ENCODE data around the gene LHFPL3.
"Not testable (repeated sequence)": the region's sequence is repeated elsewhere in the genome, so short reads cannot be mapped to it uniquely, and the experiment has no call there.

LHFPL3 gene

DNA sequence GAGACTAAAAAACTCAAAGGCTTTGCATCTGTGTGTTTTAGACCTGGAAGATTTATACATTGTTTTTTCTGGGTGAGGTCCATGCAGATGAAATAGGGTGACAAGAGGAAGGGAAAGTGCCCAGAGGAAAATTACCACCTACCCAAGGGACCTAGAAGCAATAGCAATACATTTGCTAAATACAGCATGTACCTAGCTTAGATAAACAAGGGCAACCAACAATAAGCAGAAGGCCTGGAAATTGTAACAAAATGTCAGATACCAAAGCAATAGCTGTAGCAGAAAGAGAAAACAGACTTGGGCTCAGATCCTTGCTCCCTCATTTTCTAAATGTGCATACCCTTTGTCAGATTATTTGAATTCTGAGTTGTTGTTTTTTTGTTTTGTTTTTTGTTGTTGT lies 367.2 kb downstream of the LHFPL3 start:
- DNase-seq (ENCODE audit: low spot score) = no peak

DNA sequence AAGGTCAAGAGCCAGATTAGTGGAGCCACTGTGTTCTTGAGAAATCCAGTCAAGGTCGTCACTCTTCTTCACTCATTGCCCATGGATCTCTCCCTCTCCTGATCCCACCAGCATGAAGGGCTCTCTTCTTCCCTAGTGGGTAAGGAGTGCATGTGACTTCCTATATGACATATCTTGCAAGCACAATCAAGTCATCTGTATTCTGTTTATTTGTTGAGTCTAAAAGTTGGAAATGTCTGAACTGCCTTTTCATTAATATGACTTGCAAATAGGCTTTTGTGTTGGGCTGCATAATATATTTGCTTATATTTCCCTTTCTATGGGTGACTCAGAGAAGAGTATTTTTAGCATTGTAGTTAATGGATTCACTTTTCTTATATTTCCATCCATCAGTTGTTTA lies 371.9 kb downstream of the LHFPL3 start:
- DNase-seq (ENCODE audit: low spot score) = no peak

DNA sequence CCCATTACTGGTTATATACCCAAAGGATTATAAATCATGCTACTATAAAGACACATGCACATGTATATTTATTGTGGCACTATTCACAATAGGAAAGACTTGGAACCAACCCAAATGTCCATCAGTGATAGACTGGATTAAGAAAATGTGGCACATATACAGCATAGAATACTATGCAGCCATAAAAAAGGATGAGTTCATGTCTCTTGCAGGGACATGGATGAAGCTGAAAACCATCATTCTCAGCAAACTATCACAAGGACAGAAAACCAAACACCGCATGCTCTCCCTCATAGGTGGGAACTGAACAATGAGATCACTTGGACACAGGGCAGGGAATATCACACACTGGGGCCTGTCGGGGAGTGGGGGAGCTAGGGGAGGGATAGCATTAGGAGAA lies 392.6 kb downstream of the LHFPL3 start:
- not testable (repeated sequence) for DNase-seq (ENCODE audit: low spot score)

DNA sequence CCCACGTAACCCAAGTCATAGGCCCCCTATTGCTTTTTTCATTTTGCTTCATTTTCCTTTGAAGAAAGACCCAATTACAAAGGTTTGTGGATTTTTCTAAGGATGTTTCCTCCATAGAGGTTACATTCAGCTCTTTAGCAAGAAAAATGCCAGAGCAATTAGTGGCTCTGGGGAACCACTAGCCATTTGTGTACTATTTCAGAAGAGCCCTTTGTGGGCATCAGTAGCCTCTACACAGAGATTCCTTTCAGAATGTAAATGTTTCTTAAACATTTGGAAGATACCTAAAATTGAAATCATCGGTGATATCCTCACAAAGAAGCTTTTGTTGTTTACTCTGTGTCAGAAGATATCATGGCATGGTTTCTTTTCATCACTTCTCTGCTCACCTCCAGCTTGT lies 394.6 kb downstream of the LHFPL3 start:
- DNase-seq (ENCODE audit: low spot score) = no peak

DNA sequence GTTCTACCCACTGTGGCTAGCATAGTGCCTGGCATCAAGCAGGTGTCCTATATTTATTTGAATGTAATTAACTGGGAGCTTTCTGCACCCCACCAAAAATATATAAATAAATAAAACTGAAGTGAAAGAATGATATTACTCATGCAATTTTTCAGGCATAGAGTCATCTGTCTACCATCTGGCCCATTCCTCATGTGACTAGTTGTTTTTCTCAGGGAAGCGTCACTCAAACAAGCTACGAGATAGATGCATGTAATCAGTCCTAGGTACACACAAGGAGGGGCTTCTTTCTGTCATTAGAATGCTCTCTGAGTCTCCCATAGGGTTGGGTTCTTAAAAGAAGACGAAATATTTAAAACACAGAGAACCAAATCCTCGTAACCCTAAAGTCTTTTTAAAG lies 430.1 kb downstream of the LHFPL3 start:
- DNase-seq (ENCODE audit: low spot score) = no peak

DNA sequence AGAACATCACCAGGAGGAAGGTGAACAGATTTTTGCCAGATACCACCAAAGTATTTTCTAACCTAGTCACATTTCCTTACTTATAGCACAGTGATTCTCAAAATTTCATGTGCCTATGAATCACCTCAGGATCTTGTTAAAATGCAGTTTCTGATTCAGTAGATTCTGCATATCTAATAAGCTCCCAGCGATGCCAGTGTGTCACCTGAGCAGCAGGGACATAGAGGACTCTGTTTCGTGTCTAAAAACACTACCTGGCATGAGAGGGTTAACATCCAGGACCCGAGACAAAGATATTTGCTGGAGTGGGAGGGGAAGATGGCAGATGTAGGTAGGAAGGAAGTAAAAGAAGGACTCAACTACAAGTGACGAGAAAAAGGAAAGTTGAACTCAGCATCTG lies 433.5 kb downstream of the LHFPL3 start:
- no peak for DNase-seq (ENCODE audit: low spot score)

DNA sequence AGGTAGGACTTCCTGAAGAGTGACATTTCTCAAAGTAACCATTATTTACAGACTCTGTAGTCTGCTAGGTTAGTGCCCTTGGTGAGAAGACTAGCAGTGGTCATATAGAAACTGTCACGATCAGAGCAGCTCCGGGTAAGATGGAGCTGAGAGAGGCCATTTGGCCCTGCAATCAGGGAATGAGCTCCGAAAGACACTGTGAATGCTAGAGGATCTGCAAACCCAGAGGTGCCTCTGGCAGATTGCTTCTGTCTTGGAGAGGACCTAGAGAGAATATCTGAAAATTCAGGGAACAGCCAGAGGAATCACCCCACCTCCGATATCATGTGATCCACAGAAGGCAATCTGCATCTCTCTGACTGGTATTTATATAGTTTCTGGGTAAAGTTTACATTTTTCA lies 438.7 kb downstream of the LHFPL3 start:
- no peak for DNase-seq (ENCODE audit: low spot score)

DNA sequence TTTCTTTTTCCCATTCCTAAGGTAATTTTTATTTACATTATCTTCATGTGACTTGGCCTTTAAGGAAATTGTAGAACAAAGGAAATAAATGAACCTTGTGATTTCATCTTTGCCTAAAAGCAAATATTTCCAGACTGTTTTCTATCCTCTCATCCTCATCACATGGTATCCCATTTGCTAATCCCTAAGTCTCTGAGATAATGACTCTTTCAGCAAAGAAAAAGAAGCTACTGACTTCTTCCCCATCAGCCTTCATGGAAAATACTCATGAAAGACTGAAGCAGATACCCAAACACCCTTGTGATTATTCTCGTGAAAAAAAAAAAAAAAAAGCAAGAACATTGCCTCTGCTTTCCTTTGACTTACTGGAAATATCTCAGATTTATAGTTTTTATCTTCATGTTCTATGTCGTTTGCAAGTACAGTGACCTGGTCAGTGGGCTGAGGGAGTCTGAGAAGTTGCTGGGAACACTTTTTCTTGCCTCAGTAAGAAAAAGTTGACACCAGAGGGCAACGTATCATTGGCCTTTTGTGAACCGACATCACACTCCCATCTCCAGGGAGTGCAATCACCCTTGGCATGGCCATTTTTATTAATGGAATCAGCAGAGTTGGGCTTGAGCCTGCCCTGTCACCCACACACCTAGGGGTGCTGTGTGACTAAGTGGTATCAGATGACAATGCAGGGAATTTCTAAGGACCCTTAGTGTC lies 439.6 kb downstream of the LHFPL3 start:
- DNase-seq (ENCODE audit: low spot score) = no peak

DNA sequence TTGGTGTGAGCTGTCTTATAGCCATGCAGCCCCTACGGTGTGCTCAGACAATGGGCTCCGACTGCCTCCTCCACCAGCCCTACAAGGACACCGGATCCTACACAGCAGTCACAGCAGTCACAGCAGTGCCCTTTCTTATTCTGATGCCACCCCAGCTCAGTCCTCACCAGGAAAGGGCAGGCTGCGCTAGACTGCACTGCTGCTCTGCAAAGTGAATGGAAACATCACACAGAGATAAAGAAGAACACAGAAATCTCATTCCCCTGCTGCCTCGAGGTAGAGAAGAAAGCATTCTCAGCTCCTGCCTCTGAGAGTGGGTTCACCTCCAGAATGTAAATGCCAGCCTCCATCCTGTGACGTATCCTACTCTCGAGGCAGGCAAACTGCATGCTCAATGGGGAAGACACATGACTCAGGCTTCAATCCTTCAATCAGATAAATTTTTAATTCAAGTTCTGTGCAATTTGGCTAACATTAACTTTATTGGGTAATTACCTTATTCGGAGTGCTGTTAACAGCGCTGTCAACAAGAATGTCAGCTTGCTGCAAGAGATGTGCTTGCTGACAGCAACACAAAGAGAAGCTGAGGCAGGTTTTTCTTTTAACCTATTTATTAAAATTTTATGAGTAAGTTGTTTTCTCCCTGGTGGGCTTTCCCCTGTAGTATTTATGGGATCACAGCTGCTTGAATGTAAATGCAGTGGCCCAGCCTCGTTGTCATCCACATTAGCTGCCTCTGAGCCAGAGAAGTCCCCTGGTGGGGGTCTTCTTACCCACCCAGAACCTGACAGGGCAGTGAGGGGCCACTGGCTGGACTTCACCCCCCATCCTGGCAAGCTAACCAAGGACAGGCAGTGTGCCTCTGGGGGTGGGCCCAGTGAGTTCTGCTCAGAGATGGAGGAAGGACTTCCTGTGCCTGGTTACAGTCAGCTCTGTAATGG lies 444.3 kb downstream of the LHFPL3 start:
- DNase-seq (ENCODE audit: low spot score) = no peak

DNA sequence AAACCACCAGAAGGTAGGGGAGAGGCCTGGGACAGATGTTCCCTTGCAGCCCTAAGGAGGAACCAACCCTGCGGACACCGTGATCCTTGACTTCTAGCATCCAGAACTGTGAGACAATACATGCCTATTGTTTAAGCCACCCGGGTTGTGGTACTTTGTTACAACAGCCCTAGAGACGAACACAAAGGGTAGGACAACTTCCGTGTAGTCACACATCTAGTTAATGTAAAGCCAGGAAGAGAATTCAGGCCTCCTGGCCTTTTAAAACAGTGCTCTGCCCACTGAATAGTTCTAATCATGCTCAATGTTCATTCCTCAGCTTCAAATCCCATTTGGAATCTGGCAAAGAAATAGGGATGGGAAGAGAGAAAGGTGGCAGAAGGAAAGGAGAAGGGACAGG lies 445.4 kb downstream of the LHFPL3 start:
- DNase-seq (ENCODE audit: low spot score) = no peak

DNA sequence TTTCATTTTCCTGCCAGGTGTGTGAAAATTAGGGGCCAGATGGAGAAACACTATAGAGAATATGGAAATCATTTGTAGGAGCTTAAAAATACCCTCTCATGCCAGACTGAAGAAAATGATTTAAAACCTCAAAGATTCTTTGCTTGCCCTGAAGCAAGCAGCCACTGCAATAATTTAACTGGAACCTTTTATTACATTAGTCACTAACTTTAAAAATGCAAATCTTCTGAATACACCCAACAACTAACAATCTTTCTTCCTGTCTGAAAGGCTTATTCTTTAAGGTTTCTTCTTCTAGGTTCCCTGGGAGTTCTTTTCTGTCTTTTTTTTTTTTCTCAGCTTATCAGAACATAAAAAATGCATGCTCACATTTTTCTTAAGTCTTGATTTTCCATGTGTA lies 447.1 kb downstream of the LHFPL3 start:
- no peak for DNase-seq (ENCODE audit: low spot score)

DNA sequence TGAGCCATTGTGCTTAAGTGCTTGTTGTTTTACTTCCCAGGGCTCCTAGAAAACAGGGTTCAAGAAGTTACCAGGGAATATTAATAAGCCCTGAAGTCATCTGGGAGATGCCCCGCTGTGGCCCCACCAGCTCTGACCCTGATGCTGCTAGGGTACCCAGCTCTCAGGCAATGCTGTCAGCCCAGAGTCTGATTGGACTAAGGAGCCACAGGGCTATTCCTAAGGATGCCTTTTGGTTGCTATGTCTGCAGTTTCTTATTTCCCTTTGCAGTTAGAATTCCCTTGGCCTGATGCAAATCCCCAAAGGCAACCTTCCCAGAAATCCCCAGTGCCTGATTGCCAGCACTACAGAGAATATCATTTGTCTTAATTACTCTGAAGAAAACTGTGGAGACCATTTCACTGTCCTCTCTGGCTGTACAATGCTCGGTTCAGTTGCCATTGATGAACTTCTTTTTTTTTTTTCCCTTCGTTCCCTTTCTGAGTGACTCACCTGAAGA lies 448.9 kb downstream of the LHFPL3 start:
- no peak for DNase-seq (ENCODE audit: low spot score)

DNA sequence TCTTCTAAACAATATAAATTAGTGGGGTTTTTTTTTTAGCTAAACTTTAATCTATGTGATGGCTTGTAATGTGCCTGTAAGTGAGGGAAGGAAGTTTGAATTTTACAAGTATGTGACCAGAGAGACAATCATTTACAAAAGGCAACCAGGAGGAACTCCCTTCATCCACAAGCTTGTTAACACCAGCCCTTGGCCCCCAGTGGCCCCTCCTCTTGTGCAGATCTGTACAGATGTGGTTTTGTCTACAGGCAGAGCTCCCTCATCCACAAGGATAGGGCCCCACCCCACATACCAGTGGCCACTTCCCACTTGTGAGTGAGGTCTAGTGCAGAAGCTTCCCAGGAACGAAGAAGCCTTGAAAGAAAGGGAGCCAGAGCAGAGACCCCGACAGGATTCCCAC lies 451.5 kb downstream of the LHFPL3 start:
- DNase-seq (ENCODE audit: low spot score) = no peak

DNA sequence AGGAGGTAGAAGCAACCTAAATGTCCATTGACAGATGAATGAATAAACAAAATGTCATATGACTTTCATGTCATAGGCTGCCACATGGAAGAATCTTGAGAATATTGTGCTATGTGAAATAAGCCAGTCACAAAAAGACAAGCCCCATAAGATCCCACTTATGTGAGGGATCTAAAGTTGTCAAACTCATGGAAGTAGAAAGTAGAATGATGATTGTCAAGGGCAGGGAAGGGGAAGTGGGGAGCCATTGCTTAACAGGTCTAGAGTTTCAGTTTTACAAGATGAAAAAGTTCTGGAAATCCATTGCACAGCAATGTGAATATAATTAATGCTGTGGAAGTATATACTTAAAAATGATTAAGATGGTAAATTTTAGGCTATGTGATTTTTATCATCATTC lies 456.3 kb downstream of the LHFPL3 start:
- DNase-seq (ENCODE audit: low spot score) = no peak

DNA sequence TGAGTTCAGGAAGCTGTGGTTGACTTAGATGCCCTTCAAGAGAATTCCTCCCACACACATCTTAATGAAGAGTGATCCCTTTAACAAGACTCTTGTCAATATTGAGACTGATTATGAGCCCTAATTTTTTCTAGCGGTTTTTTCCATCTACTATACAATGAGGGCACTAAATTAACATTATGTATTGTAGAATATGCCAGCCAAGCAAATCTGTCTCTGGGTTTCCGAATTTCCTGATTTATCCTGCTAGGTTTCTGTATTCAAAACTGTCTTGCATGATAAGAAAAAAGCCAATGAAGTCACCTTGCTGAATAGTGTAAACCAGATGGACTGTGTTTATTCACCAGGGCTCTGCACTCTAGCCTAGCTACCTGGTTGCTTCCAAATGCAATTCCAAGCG lies 461.4 kb downstream of the LHFPL3 start:
- no peak for DNase-seq (ENCODE audit: low spot score)

DNA sequence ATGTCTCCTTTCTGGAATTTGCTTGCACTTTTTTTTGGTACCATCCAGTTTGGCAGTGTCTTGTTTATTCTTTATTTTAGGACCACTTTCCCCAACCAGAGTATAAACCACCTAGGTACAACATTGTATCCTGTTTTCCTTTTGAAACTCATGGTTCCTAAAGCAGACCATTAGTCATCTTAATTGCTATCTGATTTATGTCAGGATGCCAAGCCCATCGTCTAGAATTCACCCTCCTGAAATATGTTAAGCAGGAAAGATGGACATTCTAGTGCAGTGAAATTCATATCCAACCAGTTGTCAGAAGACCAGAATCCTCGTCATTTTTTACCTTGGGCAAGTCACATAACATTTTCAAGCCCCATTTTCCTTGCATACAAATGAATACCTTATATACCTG lies 462.0 kb downstream of the LHFPL3 start:
- DNase-seq (ENCODE audit: low spot score) = no peak

DNA sequence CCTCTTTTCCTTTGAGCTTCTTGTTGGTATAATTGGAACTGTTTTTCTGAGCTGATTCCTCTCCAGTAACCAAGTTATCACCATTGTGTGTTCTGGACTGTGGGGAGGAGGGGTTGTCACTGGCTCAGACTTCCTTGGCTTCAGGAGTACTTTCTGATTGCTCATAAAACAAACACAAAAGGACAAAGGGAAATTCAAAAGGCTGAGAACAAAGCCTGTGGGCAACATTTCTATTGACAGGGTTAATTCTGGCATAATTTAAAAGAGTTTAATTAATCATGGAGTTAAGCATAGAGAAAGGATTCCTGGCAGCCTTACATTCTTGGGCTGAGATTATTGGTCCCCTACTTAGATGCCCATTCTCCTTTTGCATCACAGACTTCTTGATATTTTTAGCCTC lies 462.7 kb downstream of the LHFPL3 start:
- DNase-seq (ENCODE audit: low spot score) = no peak

DNA sequence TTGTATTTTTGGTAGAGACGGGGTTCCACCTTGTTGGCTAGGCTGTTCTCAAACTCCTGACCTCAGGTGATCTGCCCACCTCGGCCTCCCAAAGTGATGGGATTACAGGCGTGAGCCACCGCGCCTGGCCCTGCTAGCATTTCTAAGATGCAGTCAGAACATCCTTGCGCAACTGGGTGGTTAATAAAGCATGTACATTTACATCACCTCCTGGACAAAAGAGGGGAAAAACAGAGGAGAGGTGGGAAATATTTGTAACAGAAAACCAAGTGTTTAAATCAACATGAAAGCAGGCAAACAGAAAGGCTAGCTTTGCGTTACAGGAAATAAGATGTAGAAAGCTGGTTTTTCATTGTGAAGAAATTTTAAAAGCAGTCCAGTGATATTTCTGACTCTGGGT lies 464.7 kb downstream of the LHFPL3 start:
- DNase-seq (ENCODE audit: low spot score) = no peak

DNA sequence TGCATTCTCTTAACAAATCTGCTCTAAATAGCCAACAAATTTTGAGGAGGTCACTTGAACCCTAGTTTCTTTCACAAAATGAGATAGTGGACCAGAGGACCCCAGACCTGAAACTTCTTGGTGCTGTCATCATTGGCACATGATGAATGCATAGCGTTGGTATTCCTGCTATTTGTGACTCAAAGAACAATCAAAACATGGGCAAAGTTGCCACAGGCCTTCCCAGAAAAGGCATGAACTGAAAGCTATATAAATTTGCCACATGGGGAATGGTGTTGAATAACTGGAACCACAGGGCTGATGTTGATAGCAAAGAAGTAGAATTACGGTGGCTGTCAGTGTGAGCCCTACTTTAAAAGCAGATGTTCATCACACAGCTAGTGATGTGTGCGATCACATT lies 465.8 kb downstream of the LHFPL3 start:
- no peak for DNase-seq (ENCODE audit: low spot score)

DNA sequence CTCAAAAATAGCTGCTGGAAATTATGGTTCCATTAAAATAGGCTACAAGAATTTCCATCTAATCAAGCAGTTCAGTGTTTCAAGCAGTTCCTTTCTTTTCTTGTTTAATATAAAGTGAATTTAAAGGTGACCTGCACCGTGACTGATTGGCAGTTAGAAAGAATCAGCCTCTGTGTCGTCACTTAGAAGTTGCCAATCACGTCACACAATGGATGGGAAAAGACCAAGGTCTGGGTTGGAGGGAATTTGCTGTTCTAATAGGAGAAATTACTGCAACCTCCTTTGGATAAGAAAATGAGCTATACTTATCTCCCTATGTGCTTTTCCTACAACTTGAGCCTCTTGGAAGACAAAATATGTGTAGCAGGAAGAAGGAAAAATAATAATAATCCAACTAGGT lies 466.2 kb downstream of the LHFPL3 start:
- DNase-seq (ENCODE audit: low spot score) = no peak

DNA sequence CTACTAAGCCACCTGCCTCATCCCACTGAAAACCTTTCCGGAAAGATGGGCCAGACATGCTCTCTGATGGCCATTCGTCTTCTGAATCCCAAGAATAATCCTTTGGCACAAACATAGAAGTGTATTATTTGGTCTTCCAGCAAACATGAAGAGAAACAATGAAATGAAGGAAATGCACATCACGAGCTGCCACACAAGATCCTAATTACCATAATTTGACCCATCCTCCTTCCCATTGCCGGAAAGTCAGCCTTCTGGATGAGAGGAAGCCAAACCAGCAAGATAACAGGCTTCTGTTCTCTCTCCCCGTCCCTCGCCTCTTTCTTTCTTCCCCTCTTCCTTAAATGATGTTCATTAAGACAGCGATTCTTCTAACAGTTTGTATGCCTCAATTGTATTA lies 466.7 kb downstream of the LHFPL3 start:
- no peak for DNase-seq (ENCODE audit: low spot score)

DNA sequence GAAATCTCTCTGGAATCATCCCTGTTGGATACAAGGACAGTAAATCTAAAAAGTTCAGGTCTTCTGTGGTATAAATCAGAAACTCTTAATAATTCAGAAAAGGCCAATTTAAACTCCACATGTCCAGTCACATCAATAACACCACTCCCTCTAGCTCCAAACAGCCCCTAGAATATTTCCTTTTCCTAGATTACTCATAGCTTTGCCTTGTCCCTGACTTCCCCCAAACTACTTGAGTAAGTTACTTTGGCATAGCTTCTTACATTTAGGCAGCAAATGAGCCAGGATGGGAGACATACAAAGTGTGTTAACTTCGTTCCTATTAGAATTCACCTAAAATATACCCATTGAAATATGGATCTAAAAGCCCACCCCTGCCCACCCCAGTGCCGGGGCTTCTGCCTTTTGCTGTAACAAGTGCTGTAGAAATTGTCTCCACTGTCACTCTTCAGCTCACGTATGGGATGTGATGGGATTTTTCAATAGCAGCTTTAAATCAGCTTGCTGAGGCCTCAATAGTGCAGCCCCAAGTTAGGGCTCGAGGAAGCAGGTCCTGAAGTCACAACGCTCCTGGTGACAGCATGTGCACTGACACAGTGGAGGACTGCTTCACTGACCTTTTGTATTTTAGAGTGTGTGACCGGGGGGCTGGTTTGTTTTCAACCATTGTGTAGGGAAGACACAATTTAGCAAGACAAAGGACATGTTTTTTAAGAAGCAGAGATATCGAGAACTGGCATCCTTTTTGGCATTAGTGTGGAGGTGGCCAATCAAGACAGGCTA lies 467.4 kb downstream of the LHFPL3 start:
- no peak for DNase-seq (ENCODE audit: low spot score)

DNA sequence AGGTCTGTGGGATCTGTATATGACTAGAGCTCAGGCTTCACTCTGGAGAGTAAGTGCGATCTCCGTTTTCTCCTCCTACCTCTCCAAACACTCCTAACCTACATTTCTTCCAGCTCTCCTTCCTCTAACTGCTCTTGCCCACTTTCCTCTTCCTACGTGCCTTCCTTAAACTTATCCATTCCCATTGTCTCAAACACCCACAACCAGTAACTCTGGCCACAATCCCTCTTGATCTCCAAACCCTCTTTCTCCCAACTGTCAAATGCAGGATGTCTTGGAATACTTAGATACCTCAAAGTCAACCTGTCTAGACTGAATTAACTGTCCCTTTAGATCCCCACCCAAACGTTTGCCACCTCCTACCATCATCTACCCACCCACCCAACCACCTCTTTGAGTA lies 471.9 kb downstream of the LHFPL3 start:
- DNase-seq (ENCODE audit: low spot score) = no peak

Measured in HuH-7.5 (cell line).